HepG2 (cell line): Measurements from ENCODE around the gene FGA. TPM values are rescaled to one million over a fixed set of nuclear protein-coding genes. Genes with fewer than 3 reads are reported as not detected.
A peak's percentile ranks its signal among the peaks of the same experiment; 100 is the strongest.

Experiments used
- MBD4 ChIP-seq: IDR thresholded peaks from 2 replicates; pipeline ENCODE4 v1.6.1; 2012; ENCODE audit warnings: low read length, inconsistent platforms, borderline replicate concordance
- NFIC ChIP-seq: IDR thresholded peaks from 2 replicates; pipeline ENCODE4 v1.6.1; 2012; ENCODE audit warnings: mild to moderate bottlenecking, low read length, inconsistent platforms
- NFKBIZ ChIP-seq: IDR thresholded peaks from 2 replicates; pipeline ENCODE4 v1.6.1; 2018; ENCODE audit warnings: missing genetic modification reagents, missing compliant biosample characterization
- NPAS2 ChIP-seq: sonication (generic); formaldehyde crosslinking; IDR thresholded peaks from 2 replicates; pipeline ENCODE4 v1.8.0; 2022; ENCODE audit warnings: mild to moderate bottlenecking, missing genetic modification reagents, borderline replicate concordance
- PTBP1 ChIP-seq: fragments of 200-400 bp; formaldehyde crosslinking; IDR thresholded peaks from 2 replicates; pipeline ENCODE4 v1.6.1; 2018; ENCODE audit warnings: low read length, low read depth; ENCODE audit not compliant: poor library complexity, severe bottlenecking
- REXO4 ChIP-seq: sonication (generic); formaldehyde crosslinking; IDR thresholded peaks from 2 replicates; pipeline ENCODE4 v1.8.0; 2022; ENCODE audit warnings: missing genetic modification reagents, mild to moderate bottlenecking, borderline replicate concordance
- SALL1 ChIP-seq: sonication (generic); formaldehyde crosslinking; IDR thresholded peaks from 2 replicates; pipeline ENCODE4 v1.8.0; 2022; ENCODE audit warnings: mild to moderate bottlenecking, missing genetic modification reagents
- SALL2 ChIP-seq: sonication (generic); formaldehyde crosslinking; IDR thresholded peaks from 2 replicates; pipeline ENCODE4 v1.8.1; 2023; ENCODE audit warnings: mild to moderate bottlenecking, missing genetic modification reagents, inconsistent platforms
- SKI ChIP-seq: fragments of 450-650 bp; IDR thresholded peaks from one replicate; pipeline ENCODE4 v1.6.1; 2018; ENCODE audit warnings: mild to moderate bottlenecking; ENCODE audit not compliant: partially characterized antibody
- TBX2 ChIP-seq: sonication (generic); formaldehyde crosslinking; IDR thresholded peaks from 2 replicates; pipeline ENCODE4 v1.5.0; 2020; ENCODE audit warnings: missing genetic modification reagents, mild to moderate bottlenecking, borderline replicate concordance
- XRCC5 ChIP-seq: fragments of 200-400 bp; formaldehyde crosslinking; optimal IDR thresholded peaks from 2 replicates; pipeline ENCODE3; 2017; ENCODE audit warnings: mild to moderate bottlenecking, low read length
- polyA plus RNA-seq, 8 experiments: library from polyadenylated mRNA; depleted of rRNA in 3 of 8; stranded (reverse) in 7 of 8; unstranded in 1 of 8; fragments of >200 nt; fragmentation: Illumina TruSeq in 4 of 8; extraction: Trizol in 4 of 8; gene quantifications; 2 replicates each; pipeline versions ENCODE4 v1.2.1 to v1.2.3, GENCODE V29; 2011 to 2016; ENCODE audit warnings: low read depth in 4 of 8, missing spikeins in 1 of 8, mixed read lengths in 1 of 8; ENCODE audit not compliant: insufficient read depth in 1 of 8
- total RNA-seq, 5 experiments: library from RNA; depleted of rRNA; stranded (reverse); fragments of >200 nt; fragmentation: Illumina TruSeq; extraction: Trizol; gene quantifications; 2 replicates each; pipeline ENCODE4 v1.2.3, GENCODE V29; 2016; ENCODE audit warnings: low read depth in 1 of 5
- TF ChIP-seq, protein P1 (sequence below): sonication (generic); formaldehyde crosslinking; IDR thresholded peaks from 2 replicates; pipeline ENCODE4 v1.5.1; 2020; ENCODE audit warnings: mild to moderate bottlenecking, missing genetic modification reagents, borderline replicate concordance
- TF ChIP-seq, protein P2 (sequence below): fragments of 450-650 bp; IDR thresholded peaks from 2 replicates; pipeline ENCODE4 v1.6.1; 2017; ENCODE audit warnings: mild to moderate bottlenecking
- TF ChIP-seq, protein P3 (sequence below), 2 experiments: sonication (generic) in 1 of 2; formaldehyde crosslinking in 1 of 2; IDR thresholded peaks; 2 replicates each; pipeline versions ENCODE4 v1.4.0 to v1.6.1; 2016 to 2020; ENCODE audit warnings: borderline replicate concordance in 1 of 2, low read depth in 1 of 2, mild to moderate bottlenecking in 1 of 2, missing genetic modification reagents in 1 of 2
- TF ChIP-seq, protein P4 (sequence below): sonication (generic); formaldehyde crosslinking; IDR thresholded peaks from 2 replicates; pipeline ENCODE4 v1.9.0; 2022; ENCODE audit warnings: low read depth, missing genetic modification reagents

The FGA gene
- total and polyA plus RNA-seq, 2 of the 13 experiments (the other 11 are each of a cell fraction or from before 2014, with no cell fraction given): 640 to 1,523 TPM

DNA sequence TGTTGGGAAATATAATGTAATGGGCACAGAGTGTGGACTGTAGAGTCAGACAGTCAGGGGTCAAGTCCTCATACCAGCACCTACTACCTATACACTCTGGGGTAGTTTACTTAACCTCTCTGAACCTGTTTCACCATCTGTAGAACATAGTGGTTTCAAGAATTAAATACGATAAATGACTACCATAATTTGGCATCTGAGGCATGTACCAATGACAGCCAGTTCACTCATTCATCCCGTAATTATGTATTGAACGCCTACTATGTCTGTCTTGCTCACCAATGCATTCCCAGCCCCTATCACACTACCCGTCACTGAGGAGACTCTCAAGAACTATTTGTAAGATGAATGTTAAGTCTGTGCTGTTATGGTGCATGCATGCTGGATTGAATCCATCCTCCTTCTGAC is 29.7 kb downstream of the FGA start (continued):
- TF ChIP-seq, protein P1, sequence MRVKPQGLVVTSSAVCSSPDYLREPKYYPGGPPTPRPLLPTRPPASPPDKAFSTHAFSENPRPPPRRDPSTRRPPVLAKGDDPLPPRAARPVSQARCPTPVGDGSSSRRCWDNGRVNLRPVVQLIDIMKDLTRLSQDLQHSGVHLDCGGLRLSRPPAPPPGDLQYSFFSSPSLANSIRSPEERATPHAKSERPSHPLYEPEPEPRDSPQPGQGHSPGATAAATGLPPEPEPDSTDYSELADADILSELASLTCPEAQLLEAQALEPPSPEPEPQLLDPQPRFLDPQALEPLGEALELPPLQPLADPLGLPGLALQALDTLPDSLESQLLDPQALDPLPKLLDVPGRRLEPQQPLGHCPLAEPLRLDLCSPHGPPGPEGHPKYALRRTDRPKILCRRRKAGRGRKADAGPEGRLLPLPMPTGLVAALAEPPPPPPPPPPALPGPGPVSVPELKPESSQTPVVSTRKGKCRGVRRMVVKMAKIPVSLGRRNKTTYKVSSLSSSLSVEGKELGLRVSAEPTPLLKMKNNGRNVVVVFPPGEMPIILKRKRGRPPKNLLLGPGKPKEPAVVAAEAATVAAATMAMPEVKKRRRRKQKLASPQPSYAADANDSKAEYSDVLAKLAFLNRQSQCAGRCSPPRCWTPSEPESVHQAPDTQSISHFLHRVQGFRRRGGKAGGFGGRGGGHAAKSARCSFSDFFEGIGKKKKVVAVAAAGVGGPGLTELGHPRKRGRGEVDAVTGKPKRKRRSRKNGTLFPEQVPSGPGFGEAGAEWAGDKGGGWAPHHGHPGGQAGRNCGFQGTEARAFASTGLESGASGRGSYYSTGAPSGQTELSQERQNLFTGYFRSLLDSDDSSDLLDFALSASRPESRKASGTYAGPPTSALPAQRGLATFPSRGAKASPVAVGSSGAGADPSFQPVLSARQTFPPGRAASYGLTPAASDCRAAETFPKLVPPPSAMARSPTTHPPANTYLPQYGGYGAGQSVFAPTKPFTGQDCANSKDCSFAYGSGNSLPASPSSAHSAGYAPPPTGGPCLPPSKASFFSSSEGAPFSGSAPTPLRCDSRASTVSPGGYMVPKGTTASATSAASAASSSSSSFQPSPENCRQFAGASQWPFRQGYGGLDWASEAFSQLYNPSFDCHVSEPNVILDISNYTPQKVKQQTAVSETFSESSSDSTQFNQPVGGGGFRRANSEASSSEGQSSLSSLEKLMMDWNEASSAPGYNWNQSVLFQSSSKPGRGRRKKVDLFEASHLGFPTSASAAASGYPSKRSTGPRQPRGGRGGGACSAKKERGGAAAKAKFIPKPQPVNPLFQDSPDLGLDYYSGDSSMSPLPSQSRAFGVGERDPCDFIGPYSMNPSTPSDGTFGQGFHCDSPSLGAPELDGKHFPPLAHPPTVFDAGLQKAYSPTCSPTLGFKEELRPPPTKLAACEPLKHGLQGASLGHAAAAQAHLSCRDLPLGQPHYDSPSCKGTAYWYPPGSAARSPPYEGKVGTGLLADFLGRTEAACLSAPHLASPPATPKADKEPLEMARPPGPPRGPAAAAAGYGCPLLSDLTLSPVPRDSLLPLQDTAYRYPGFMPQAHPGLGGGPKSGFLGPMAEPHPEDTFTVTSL (CRISPR knock-in tag): no peak
- TF ChIP-seq REXO4 (no peak), NFKBIZ (CRISPR knock-in tag) (no peak; the same call in 1 of the 2 replicates), SALL2 (CRISPR knock-in tag) (no peak), XRCC5 (no peak), SKI (peak; percentile 97), PTBP1 (no peak), NPAS2 (CRISPR knock-in tag) (no peak), NFIC (no peak; the same call in 1 of the 2 replicates), MBD4 (no peak), TBX2 (CRISPR knock-in tag) (no peak; the same call in 1 of the 2 replicates), SALL1 (CRISPR knock-in tag) (peak; percentile 49; the same call in 1 of the 2 replicates)
- TF ChIP-seq, protein P2, sequence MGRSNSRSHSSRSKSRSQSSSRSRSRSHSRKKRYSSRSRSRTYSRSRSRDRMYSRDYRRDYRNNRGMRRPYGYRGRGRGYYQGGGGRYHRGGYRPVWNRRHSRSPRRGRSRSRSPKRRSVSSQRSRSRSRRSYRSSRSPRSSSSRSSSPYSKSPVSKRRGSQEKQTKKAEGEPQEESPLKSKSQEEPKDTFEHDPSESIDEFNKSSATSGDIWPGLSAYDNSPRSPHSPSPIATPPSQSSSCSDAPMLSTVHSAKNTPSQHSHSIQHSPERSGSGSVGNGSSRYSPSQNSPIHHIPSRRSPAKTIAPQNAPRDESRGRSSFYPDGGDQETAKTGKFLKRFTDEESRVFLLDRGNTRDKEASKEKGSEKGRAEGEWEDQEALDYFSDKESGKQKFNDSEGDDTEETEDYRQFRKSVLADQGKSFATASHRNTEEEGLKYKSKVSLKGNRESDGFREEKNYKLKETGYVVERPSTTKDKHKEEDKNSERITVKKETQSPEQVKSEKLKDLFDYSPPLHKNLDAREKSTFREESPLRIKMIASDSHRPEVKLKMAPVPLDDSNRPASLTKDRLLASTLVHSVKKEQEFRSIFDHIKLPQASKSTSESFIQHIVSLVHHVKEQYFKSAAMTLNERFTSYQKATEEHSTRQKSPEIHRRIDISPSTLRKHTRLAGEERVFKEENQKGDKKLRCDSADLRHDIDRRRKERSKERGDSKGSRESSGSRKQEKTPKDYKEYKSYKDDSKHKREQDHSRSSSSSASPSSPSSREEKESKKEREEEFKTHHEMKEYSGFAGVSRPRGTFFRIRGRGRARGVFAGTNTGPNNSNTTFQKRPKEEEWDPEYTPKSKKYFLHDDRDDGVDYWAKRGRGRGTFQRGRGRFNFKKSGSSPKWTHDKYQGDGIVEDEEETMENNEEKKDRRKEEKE: no peak
- TF ChIP-seq, protein P3, sequence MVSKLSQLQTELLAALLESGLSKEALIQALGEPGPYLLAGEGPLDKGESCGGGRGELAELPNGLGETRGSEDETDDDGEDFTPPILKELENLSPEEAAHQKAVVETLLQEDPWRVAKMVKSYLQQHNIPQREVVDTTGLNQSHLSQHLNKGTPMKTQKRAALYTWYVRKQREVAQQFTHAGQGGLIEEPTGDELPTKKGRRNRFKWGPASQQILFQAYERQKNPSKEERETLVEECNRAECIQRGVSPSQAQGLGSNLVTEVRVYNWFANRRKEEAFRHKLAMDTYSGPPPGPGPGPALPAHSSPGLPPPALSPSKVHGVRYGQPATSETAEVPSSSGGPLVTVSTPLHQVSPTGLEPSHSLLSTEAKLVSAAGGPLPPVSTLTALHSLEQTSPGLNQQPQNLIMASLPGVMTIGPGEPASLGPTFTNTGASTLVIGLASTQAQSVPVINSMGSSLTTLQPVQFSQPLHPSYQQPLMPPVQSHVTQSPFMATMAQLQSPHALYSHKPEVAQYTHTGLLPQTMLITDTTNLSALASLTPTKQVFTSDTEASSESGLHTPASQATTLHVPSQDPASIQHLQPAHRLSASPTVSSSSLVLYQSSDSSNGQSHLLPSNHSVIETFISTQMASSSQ (IDR thresholded peaks at IDR 0.05; ENCODE audit: low read depth): peak; percentile 64; the same call in 1 of the 2 replicates
- TF ChIP-seq, protein P3 (CRISPR knock-in tag; IDR thresholded peaks at IDR 0.05; ENCODE audit: borderline replicate concordance): no peak
- TF ChIP-seq, protein P4, sequence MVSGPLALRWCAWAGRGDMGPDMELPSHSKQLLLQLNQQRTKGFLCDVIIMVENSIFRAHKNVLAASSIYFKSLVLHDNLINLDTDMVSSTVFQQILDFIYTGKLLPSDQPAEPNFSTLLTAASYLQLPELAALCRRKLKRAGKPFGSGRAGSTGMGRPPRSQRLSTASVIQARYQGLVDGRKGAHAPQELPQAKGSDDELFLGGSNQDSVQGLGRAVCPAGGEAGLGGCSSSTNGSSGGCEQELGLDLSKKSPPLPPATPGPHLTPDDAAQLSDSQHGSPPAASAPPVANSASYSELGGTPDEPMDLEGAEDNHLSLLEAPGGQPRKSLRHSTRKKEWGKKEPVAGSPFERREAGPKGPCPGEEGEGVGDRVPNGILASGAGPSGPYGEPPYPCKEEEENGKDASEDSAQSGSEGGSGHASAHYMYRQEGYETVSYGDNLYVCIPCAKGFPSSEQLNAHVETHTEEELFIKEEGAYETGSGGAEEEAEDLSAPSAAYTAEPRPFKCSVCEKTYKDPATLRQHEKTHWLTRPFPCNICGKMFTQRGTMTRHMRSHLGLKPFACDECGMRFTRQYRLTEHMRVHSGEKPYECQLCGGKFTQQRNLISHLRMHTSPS (CRISPR knock-in tag): no peak
